ACC112 (cell line): Measurements from ENCODE around the gene TBX10.
A peak's percentile ranks its signal among the peaks of the same experiment; 100 is the strongest.
"Not testable (repeated sequence)": the region's sequence is repeated elsewhere in the genome, so short reads cannot be mapped to it uniquely, and the experiment has no call there.

Experiments
- H2AFZ ChIP-seq: fragments of 200-600 bp; sonication (generic); one replicate; pipeline ENCODE4 v1.6.0; 2017; ENCODE audit warnings: antibody characterized with exemption, low read length; ENCODE audit not compliant: unreplicated experiment
- H3K27ac ChIP-seq: fragments of 200-600 bp; sonication (generic); 2 replicates; pipeline ENCODE4 v1.5.1; 2014; ENCODE audit warnings: low read depth, mild to moderate bottlenecking, antibody characterized with exemption, low read length, moderate library complexity
- H3K27me3 ChIP-seq: fragments of 200-600 bp; sonication (generic); 2 replicates; pipeline ENCODE4 v1.6.1; 2014; ENCODE audit warnings: mild to moderate bottlenecking, antibody characterized with exemption, low read length, moderate library complexity, mixed read lengths; ENCODE audit not compliant: insufficient read depth
- H3K36me3 ChIP-seq: fragments of 200-600 bp; sonication (generic); 2 replicates; pipeline ENCODE4 v1.6.1; 2016; ENCODE audit warnings: mild to moderate bottlenecking, antibody characterized with exemption, low read length, moderate library complexity, mixed read lengths; ENCODE audit not compliant: insufficient read depth
- H3K4me1 ChIP-seq: fragments of 200-600 bp; sonication (generic); one replicate; pipeline ENCODE4 v1.6.1; 2016; ENCODE audit warnings: low read length, mixed read lengths; ENCODE audit not compliant: insufficient read depth, unreplicated experiment, control insufficient read depth
- H3K4me3 ChIP-seq: fragments of 200-600 bp; sonication (generic); 2 replicates; pipeline ENCODE4 v1.5.1; 2014; ENCODE audit warnings: mild to moderate bottlenecking, low read depth, low read length
- H3K79me2 ChIP-seq: fragments of 200-600 bp; sonication (generic); one replicate; pipeline ENCODE4 v1.6.0; 2016; ENCODE audit warnings: low read length; ENCODE audit not compliant: control insufficient read depth, unreplicated experiment, insufficient read depth

The TBX10 gene

GRCh38 chr11:67628710-67629385 is 10.7 kb downstream of the TBX10 start:
- H3K27ac ChIP-seq = no peak overlapping the region

GRCh38 chr11:67627812-67628624 is 11.5 kb downstream of the TBX10 start:
- Histone ChIP-seq H2AFZ (no peak overlapping the region), H3K27ac (no peak overlapping the region), H3K4me3 (no peak overlapping the region), H3K79me2 (no peaks in the 10 kb centered on the region), H3K4me1 (peaks cover 4% of the 10 kb centered on the region), H3K27me3 (no peaks in the 10 kb centered on the region), H3K36me3 (no peaks in the 10 kb centered on the region)

More at GRCh38 chr11:67628710-67629385, 10.7 kb downstream of the TBX10 start:
- H3K79me2 ChIP-seq = no peaks in the 10 kb centered on the region
- H3K4me1 ChIP-seq = peaks cover 4% of the 10 kb centered on the region
- H3K27me3 ChIP-seq = no peaks in the 10 kb centered on the region
- H3K36me3 ChIP-seq = no peaks in the 10 kb centered on the region
- no peak overlapping the region for H2AFZ ChIP-seq
- H3K4me3 ChIP-seq = peak overlapping the region; percentile 84; the same call in 1 of the 2 replicates

- Histone ChIP-seq H3K36me3 (no peaks in the 10 kb centered on the region), H2AFZ (no peak overlapping the region), H3K79me2 (no peaks in the 10 kb centered on the region), H3K4me1 (peaks cover 4% of the 10 kb centered on the region), H3K4me3 (no peak overlapping the region), H3K27me3 (no peaks in the 10 kb centered on the region), H3K27ac (no peak overlapping the region)
These were observed 12.1 kb downstream of the TBX10 start for GRCh38 chr11:67627441-67627811.

GRCh38 chr11:67626970-67627369 is 12.6 kb downstream of the TBX10 start:
- Histone ChIP-seq H3K36me3 (no peaks in the 10 kb centered on the region), H3K4me1 (peaks cover 4% of the 10 kb centered on the region), H3K27ac (no peak overlapping the region), H2AFZ (no peak overlapping the region), H3K4me3 (no peak overlapping the region), H3K27me3 (no peaks in the 10 kb centered on the region), H3K79me2 (no peaks in the 10 kb centered on the region)

- H3K4me1 ChIP-seq, H3K27me3 ChIP-seq, H3K4me3 ChIP-seq, H3K27ac ChIP-seq, H2AFZ ChIP-seq, H3K79me2 ChIP-seq, H3K36me3 ChIP-seq: not testable (repeated sequence)
These were observed 13.3 kb downstream of the TBX10 start for GRCh38 chr11:67626131-67626833.

GRCh38 chr11:67623795-67624194 is 15.8 kb downstream of the TBX10 start:
- H3K4me1 ChIP-seq, H3K36me3 ChIP-seq, H3K4me3 ChIP-seq, H2AFZ ChIP-seq, H3K27me3 ChIP-seq, H3K79me2 ChIP-seq, H3K27ac ChIP-seq: not testable (repeated sequence)

GRCh38 chr11:67622905-67623304 is 16.7 kb downstream of the TBX10 start:
- not testable (repeated sequence) for H3K27ac ChIP-seq, H2AFZ ChIP-seq, H3K79me2 ChIP-seq, H3K4me1 ChIP-seq, H3K27me3 ChIP-seq, H3K4me3 ChIP-seq, H3K36me3 ChIP-seq

GRCh38 chr11:67621928-67622327 is 17.6 kb downstream of the TBX10 start:
- not testable (repeated sequence) for H3K4me3 ChIP-seq, H3K27me3 ChIP-seq, H2AFZ ChIP-seq, H3K27ac ChIP-seq, H3K36me3 ChIP-seq, H3K79me2 ChIP-seq, H3K4me1 ChIP-seq

GRCh38 chr11:67620621-67621020 is 18.9 kb downstream of the TBX10 start:
- H2AFZ ChIP-seq, H3K79me2 ChIP-seq: not testable (repeated sequence)

GRCh38 chr11:67619683-67620618 is 19.6 kb downstream of the TBX10 start:
- not testable (repeated sequence) for H3K4me3 ChIP-seq, H3K36me3 ChIP-seq, H2AFZ ChIP-seq, H3K27ac ChIP-seq, H3K4me1 ChIP-seq, H3K79me2 ChIP-seq
- H3K27me3 ChIP-seq = peaks cover 23% of the 10 kb centered on the region; the same call in 1 of the 2 replicates

More at GRCh38 chr11:67620621-67621020, 18.9 kb downstream of the TBX10 start:
- H3K27me3 ChIP-seq = peaks cover 21% of the 10 kb centered on the region; the same call in 1 of the 2 replicates
- not testable (repeated sequence) for H3K4me1 ChIP-seq, H3K27ac ChIP-seq, H3K4me3 ChIP-seq, H3K36me3 ChIP-seq
